Stimulated activated naive CD8-positive, alpha-beta T cell treated with anti-CD3 and anti-CD28 coated beads, Interleukin-15, Interleukin-2, amounts not matched to agents 100 U/mL and 50 U/mL, for 24 hours (primary cell): Measurements from ENCODE around the gene CCL28.

Source experiments
- ATAC-seq: fragments of 150-1000 bp; cut with Tn5 transposase; one replicate; pipeline ENCODE4 v1.10.0; 2021
- DNase-seq: peaks from one replicate; pipeline ENCODE4 v3.0.0; 2021

The CCL28 gene

DNA sequence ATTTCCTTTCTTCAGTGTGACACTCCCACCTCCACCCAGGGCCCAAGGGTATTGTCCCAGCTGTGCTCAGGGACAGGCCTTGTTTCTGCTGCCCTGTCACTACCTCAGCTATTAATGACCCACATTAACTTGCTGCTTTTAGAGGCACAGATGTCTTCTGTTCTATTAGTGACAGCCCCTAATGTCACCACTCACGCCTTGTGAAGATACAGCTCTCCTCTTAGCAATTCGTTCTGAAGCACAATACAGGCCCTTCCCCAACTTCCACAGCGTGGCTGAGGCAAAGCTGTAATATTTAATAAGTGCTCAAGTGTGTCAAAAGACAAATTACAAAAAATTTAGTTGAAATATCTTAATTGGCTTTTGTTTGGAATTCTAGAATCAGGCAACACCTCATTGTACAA is 54.3 kb downstream of the CCL28 start:
- no peak for ATAC-seq
- DNase-seq: no peak

DNA sequence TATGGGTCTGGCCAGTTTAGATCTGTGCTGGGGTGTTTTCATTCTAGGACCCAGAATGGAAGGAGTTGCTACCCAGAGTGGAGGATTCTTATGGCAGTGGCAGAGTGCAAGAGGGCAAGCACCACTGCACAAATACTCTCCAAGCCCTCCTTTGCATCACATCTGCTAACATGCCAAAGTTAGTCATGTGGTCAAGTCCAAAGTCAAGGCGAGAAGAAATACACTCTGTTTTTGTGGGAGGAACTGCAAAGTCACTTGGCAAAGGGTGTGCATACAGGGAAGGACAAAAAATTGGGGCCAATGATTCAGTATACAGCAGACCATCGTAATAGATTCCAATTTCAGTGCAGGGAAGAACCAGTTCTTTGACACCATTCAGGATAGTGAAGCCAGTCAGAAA is 55.1 kb downstream of the CCL28 start:
- DNase-seq: no peak
- no peak for ATAC-seq

GRCh38 chr5:43354774-43355173 is 57.4 kb downstream of the CCL28 start:
- ATAC-seq (no peak), DNase-seq (no peak)

GRCh38 chr5:43353668-43354067 is 58.5 kb downstream of the CCL28 start:
- ATAC-seq (no peak), DNase-seq (no peak)

DNA sequence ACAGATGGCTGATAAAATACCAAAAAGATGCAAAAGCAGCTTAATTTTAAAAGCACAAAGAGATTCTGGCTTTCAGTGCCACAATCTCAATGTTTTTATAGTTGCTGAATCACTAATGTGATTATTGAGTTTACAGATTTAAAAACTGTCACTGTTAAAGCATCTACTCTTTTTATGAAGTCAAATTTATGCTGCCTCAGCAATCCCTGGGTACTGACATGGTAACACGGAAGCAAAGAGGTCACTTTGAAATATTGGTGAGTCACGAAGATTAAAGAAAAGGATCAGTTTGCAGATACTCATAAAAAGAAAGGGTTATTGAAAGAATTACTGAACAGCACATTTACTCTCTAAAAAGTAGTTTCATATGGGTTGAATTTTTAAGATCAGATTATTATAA is 59.3 kb downstream of the CCL28 start:
- DNase-seq: no peak

DNA sequence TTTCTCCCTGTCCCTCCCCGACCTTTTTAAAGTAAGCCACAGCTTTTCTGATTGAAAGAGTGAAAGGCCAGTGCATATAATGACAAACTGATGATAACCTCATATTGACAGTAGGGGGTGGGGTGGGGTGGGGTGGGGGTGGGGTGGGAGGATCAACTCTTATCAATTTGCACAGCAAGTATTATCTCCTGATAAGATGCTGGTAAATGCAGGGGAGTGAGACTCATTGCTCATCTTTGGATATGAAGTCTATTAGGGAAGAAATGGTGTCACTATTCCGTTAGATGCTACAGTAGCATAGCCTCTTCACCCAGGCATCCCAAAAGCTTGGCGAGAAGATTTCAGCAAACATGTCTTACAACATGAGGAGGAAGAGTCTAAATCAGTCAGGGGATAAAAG is 60.1 kb downstream of the CCL28 start:
- no peak for ATAC-seq
- no peak for DNase-seq

More for the DNA sequence above, 59.3 kb downstream of the CCL28 start:
- no peak for ATAC-seq

DNA sequence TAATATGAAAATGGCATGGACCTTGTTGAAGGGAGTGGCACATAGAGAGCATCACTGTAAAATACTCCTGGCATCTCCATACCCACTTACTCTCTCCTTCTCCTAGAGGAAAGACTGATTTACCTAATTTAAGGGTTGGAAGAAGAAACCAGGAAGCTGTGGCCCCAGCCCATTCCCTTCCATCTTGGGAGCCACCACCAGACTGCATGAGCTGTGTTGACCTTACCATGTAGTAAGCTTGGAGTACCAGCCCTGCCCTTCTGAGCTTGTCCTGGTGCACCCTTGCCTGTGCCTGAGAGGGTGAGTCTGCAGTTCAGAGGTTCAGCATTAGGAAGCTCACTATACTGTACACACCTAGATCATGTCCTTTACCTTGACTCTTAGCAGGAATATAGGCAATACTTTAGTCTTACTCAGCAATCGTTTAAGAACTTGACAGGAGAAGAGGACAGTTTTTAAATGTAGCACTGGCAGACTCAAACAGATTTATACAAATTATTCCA is 63.3 kb downstream of the CCL28 start:
- DNase-seq: no peak
- ATAC-seq: no peak

DNA sequence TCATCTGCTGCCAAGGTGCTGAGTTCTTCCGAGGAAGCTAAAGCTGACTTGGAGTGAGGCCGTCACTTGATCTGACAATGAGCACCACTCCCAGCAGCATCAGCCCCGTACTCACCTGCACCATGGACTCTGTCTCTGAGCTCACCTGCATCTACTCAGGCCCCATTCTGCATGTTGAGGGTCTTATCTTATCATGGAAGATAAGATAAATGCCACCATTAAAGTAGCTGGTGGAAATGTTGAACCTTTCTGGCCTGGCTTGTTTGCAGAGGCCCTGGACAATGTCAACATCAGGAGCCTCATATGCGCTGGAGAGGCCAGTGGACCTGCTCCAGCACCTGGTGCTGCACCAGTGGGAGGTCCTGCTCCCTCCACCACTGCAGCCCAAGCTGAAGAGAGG is 64.0 kb downstream of the CCL28 start:
- ATAC-seq: no peak

GRCh38 chr5:43338862-43339261 is 73.3 kb downstream of the CCL28 start:
- no peak for DNase-seq
- peak; percentile 46 for ATAC-seq

More for the DNA sequence above, 64.0 kb downstream of the CCL28 start:
- DNase-seq: no peak

- DNase-seq: no peak
- ATAC-seq: peak; percentile 90
Measured at GRCh38 chr5:43336159-43336558, 76.0 kb downstream of the CCL28 start.

DNA sequence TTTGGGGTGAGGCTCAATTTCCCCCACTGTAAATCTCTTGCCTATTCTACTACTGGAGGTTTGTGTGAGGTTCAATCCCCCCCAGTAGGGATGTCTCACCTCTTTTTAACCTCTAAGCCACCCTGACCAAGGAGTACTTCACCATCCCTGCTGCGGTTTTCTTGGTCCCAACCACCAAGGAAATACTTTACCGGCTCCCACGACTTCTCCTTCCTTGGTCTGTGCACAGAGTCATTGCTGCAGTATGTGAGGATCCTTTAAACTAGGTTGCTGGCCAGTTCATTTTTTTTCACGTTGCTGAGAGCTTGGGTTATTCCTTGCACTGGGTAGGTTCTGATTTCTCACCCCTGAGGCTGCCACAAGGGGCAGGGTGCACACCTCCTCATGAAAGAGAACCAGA is 76.5 kb downstream of the CCL28 start:
- DNase-seq: no peak
- ATAC-seq: no peak

- ATAC-seq: no peak
- no peak for DNase-seq
Measured at GRCh38 chr5:43332401-43332800, 79.8 kb downstream of the CCL28 start.
